DND-41 (cell line): ENCODE measurements around the gene ARHGAP22.

ENCODE experiments used
- ATAC-seq: fragments of 200-7000 bp; cut with Tn5 transposase; 3 replicates; pipeline ENCODE4 v1.9.1; 2021; ENCODE audit warnings: low read depth; ENCODE audit not compliant: insufficient read depth
- DNase-seq: peaks from one replicate; pipeline ENCODE4 v3.0.0-alpha.2; 2020
- H2AFZ ChIP-seq: 2 replicates; pipeline ENCODE4 v1.6.0; 2012; ENCODE audit warnings: low read depth, low read length
- H3K27ac ChIP-seq: 2 replicates; pipeline ENCODE4 v1.5.1; 2012; ENCODE audit warnings: low read length, inconsistent platforms
- H3K27me3 ChIP-seq: fragments of 200-600 bp; sonication (generic); 2 replicates; pipeline ENCODE4 v1.6.0; 2012; ENCODE audit warnings: low read length, mild to moderate bottlenecking, inconsistent platforms; ENCODE audit not compliant: insufficient read depth, poor library complexity
- H3K36me3 ChIP-seq: 2 replicates; pipeline ENCODE4 v1.5.1; 2012; ENCODE audit warnings: low read length, inconsistent platforms; ENCODE audit not compliant: insufficient read depth
- H3K4me1 ChIP-seq: 2 replicates; pipeline ENCODE4 v1.5.1; 2012; ENCODE audit warnings: mild to moderate bottlenecking, low read length; ENCODE audit not compliant: insufficient read depth
- H3K4me2 ChIP-seq: 2 replicates; pipeline ENCODE4 v1.6.0; 2012; ENCODE audit warnings: mild to moderate bottlenecking, moderate library complexity, low read length, inconsistent platforms; ENCODE audit not compliant: insufficient read depth
- H3K4me3 ChIP-seq, 2 experiments: fragments of 200-600 bp in 1 of 2; shearing (Covaris generic) in 1 of 2; 2 replicates each; pipeline ENCODE4 v1.5.1; 2012 to 2016; ENCODE audit warnings: inconsistent platforms in 2 of 2, low read length in 2 of 2, mild to moderate bottlenecking in 2 of 2, low read depth in 1 of 2, moderate library complexity in 1 of 2
- H3K79me2 ChIP-seq: 2 replicates; pipeline ENCODE4 v1.6.0; 2012; ENCODE audit warnings: low read length, inconsistent platforms; ENCODE audit not compliant: insufficient read depth
- H3K9ac ChIP-seq: 2 replicates; pipeline ENCODE4 v1.6.0; 2012; ENCODE audit warnings: low read depth, mild to moderate bottlenecking, inconsistent platforms, low read length, moderate library complexity
- H3K9me3 ChIP-seq: 2 replicates; pipeline ENCODE4 v1.5.1; 2012; ENCODE audit warnings: low read length, moderate library complexity, mild to moderate bottlenecking, inconsistent platforms; ENCODE audit not compliant: insufficient read depth, severe bottlenecking
- H4K20me1 ChIP-seq: 2 replicates; pipeline ENCODE4 v1.6.0; 2012; ENCODE audit warnings: low read length; ENCODE audit not compliant: insufficient read depth
- EZH2 ChIP-seq: IDR thresholded peaks from 3 replicates; pipeline ENCODE4 v1.6.1; 2012; ENCODE audit warnings: borderline replicate concordance, low read depth, mild to moderate bottlenecking, moderate library complexity, low read length, inconsistent platforms; ENCODE audit not compliant: severe bottlenecking
- TF ChIP-seq, protein P1 (sequence below): IDR thresholded peaks from 2 replicates; pipeline ENCODE4 v1.5.1; 2012; ENCODE audit warnings: borderline replicate concordance, low read length, moderate library complexity, mild to moderate bottlenecking; ENCODE audit not compliant: poor library complexity, severe bottlenecking; ENCODE audit errors: extremely low read depth

The ARHGAP22 gene

DNA sequence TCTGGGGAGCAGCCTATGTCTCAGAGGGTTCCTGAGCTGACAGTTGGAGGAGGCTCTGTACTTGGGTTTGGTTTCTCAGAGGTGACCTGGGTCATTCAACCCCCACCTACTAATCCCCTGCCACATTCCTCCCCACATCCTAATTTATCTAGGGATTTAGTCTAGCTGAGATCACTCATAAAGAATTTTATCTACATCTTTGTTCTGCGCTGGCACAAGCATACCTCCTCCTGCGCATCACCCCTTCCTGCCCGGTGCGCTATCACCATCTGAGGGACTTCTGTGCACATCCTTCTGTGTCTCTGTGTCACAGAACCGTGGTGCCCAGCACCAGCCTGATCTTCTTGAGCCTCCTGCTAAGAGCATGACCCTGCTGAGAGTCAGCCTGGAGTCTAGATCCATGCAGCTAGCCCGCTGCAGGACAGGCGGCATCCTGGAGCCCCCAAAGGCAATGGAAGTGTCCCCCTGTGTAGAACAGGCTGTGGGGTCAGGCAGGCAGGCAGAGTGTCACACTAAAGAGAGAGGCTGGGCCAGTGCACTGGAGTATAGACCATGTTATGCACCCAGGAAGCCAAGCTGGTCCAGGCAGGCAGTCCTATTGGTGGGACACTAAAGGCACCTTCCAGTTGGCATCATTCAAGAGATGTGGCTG lies 63.6 kb downstream of the ARHGAP22 start:
- no peaks in the 10 kb centered on the region for H3K36me3 ChIP-seq
- H4K20me1 ChIP-seq: no peaks in the 10 kb centered on the region
- no peaks in the 10 kb centered on the region for H3K4me1 ChIP-seq
- H3K9me3 ChIP-seq: no peaks in the 10 kb centered on the region
- H3K27ac ChIP-seq: no peak overlapping the region
- no peak overlapping the region for H3K9ac ChIP-seq
- H3K27me3 ChIP-seq: peaks cover 3% of the 10 kb centered on the region
- ATAC-seq (no peak), DNase-seq (no peak)
- H3K4me3 ChIP-seq: no peak overlapping the region
- no peaks in the 10 kb centered on the region for H3K79me2 ChIP-seq
- H2AFZ ChIP-seq: no peak overlapping the region
- TF ChIP-seq, protein P1, sequence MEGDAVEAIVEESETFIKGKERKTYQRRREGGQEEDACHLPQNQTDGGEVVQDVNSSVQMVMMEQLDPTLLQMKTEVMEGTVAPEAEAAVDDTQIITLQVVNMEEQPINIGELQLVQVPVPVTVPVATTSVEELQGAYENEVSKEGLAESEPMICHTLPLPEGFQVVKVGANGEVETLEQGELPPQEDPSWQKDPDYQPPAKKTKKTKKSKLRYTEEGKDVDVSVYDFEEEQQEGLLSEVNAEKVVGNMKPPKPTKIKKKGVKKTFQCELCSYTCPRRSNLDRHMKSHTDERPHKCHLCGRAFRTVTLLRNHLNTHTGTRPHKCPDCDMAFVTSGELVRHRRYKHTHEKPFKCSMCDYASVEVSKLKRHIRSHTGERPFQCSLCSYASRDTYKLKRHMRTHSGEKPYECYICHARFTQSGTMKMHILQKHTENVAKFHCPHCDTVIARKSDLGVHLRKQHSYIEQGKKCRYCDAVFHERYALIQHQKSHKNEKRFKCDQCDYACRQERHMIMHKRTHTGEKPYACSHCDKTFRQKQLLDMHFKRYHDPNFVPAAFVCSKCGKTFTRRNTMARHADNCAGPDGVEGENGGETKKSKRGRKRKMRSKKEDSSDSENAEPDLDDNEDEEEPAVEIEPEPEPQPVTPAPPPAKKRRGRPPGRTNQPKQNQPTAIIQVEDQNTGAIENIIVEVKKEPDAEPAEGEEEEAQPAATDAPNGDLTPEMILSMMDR: no peak
- TF ChIP-seq EZH2: no peak
- no peak overlapping the region for H3K4me2 ChIP-seq

DNA sequence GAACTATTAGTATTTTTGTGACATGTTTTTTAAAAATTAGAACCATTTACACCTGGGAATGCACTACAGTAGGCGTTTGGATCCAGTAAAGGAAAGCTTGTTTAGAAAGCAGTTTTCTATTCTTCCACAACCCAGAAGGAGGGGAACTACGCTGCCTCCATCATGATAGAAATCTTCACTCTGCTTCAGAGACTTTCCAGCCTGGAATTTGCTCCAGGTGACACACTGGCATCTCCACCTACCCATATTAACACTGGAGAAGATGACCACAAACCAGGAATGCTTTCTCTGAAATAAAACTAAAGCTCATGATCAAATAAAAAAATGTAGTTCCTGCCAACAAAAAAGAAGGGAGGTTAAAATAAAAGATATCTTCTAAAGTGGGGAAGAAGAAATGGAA lies 66.3 kb downstream of the ARHGAP22 start:
- Histone ChIP-seq H3K4me3 (no peak overlapping the region), H3K4me1 (no peaks in the 10 kb centered on the region), H3K27me3 (peaks cover 3% of the 10 kb centered on the region), H3K9me3 (no peaks in the 10 kb centered on the region), H3K27ac (no peak overlapping the region), H3K36me3 (no peaks in the 10 kb centered on the region), H3K9ac (no peak overlapping the region), H4K20me1 (no peaks in the 10 kb centered on the region), H3K4me2 (no peak overlapping the region), H3K79me2 (no peaks in the 10 kb centered on the region), H2AFZ (no peak overlapping the region)
- DNase-seq (no peak), ATAC-seq (no peak)
- TF ChIP-seq EZH2: no peak
- TF ChIP-seq, protein P1: no peak

DNA sequence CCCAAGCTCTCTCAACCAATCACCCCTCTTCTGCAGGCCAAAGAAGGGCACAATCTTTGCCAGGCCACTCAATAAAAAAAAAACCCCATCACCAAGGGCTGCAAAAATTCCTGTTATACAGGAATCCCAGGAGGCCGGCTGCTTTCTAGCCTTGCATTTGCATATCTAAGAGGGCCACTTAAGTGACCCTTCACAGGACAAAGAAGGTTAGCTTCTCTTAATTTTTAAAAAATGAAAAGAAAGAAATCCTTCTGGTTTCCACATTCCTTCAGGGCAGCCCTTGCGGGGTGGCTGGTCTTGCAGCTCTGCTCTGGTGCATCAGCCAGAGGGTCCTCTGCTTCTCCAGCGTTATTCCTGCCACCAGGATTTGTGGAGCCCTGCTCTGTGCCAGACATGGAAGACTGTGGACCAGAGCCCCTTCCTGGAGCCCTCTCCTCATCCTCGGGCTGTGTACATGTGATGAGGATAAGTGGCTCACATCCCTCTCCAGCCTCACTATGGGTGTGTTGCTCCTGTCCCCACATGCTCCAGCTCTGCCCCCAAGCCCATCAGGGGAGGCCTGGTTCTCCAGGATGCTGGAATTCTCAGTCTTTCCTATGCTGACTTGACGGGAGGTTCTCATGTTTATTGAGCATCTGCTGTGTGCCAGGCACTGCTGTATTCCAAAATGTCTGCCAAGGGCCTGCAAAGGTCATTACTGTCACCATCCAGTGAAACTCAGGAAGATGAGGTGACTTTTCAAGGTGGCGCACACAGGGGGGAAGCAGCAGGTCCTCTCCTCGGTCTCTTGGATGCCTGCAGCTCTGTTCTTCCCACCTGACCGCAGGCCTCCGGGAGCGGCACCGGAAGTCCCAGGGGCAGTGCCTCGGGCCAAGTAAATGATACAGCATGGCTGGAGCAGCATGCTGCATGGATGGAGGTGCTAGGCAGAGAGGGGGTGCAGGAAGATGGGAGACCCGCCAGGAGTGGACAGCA lies 67.7 kb downstream of the ARHGAP22 start:
- no peak for TF ChIP-seq EZH2
- TF ChIP-seq, protein P1: no peak

More for the DNA sequence above, 67.7 kb downstream of the ARHGAP22 start:
- ATAC-seq (no peak), DNase-seq (no peak)
- H3K36me3 ChIP-seq: no peaks in the 10 kb centered on the region
- H3K27ac ChIP-seq: no peak overlapping the region
- H3K4me2 ChIP-seq: no peak overlapping the region
- no peaks in the 10 kb centered on the region for H4K20me1 ChIP-seq
- no peaks in the 10 kb centered on the region for H3K4me1 ChIP-seq
- H3K9me3 ChIP-seq: no peaks in the 10 kb centered on the region
- H3K4me3 ChIP-seq: no peak overlapping the region
- H3K79me2 ChIP-seq: no peaks in the 10 kb centered on the region
- H2AFZ ChIP-seq: no peak overlapping the region
- peaks cover 3% of the 10 kb centered on the region for H3K27me3 ChIP-seq
- H3K9ac ChIP-seq: no peak overlapping the region
